Inflammatory macrophage treated with lipopolysaccharide for 1 hour (primary cell): ENCODE data around the gene SULT2B1.
"Not testable (repeated sequence)": the region's sequence is repeated elsewhere in the genome, so short reads cannot be mapped to it uniquely, and the experiment has no call there.

ENCODE experiments used
- DNase-seq, 2 donors: peaks; one replicate each; pipeline ENCODE4 v3.0.0-alpha.2; 2020 to 2022

The SULT2B1 gene

DNA sequence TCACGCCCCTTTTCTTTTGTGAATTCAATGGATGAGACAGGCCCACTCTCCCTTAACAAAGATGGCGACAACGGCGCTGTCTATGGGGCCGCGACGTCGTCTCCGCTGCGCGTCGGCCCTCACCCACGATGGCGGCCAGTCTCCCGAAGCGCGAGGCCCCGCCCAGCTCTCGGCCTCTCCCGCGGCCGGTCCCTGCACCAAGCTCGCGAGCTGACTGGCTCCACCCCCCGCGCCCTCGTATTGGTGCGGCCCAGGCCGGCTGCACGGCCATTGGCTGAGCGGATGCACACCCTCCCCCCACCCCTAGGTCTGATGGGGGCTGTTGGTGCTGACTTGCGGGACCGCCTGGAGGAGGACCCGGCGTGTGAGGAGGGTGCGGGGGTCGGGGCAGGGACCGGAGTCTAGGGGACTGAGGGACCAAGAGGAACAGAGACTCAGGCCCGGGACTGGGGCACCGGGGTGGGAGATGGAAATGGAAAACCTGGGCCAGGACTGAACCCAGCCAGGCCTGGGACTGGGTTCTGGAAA lies 72.2 kb downstream of the SULT2B1 start:
- DNase-seq, result peak; percentile 90 to 91

DNA sequence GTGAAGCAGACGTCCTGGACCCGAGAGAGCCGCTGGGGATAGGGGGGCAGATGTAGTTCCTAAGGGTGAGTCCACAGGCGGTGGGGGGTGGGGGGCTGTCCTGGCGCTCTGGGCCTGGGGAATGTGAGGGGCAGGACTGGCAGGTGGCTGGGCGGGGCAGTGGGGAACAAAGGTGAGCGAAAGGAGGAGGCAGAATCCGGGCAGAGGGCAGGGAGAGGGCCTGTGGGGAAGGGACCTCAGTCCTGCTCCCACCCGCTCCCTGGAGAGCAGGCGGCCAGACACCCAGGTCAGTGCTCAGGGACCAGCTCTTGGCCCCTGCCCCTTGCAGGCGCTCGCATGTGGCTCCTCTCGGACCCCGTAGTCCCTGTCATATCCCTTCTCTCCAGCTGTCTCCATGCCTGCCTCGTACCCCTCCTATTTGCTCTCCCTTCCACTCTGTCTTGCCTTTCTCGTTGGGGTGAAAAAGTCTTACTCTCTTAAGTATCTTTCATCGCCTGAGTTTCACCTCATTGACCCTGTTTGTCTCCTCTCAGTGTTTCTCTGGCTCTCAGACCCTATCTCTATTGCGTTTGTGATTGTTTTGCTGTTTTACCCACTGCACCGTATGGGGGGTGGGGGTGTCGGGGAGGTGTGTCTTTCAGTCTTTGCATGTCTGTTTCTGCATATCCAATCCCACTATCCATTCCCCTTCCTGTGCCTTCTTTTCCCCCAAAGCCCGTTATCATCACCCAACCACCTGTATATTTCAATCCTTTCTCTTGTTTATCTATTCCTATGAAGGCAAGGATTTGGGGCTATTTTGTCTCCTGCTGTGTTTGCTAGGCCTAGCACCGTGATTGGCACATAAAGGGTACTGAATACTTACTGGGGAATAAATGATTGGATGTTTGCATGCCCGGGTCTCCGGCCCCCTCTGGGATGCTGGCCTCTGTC lies 73.1 kb downstream of the SULT2B1 start:
- DNase-seq, result no peak

DNA sequence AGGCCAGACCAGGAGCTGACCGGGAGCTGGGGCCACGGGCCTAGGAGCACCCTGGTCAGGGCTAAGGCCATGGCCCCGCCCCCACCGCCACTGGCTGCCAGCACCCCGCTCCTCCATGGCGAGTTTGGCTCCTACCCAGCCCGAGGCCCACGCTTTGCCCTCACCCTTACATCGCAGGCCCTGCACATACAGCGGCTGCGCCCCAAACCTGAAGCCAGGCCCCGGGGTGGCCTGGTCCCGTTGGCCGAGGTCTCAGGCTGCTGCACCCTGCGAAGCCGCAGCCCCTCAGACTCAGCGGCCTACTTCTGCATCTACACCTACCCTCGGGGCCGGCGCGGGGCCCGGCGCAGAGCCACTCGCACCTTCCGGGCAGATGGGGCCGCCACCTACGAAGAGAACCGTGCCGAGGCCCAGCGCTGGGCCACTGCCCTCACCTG lies 73.9 kb downstream of the SULT2B1 start:
- DNase-seq, result no peak

DNA sequence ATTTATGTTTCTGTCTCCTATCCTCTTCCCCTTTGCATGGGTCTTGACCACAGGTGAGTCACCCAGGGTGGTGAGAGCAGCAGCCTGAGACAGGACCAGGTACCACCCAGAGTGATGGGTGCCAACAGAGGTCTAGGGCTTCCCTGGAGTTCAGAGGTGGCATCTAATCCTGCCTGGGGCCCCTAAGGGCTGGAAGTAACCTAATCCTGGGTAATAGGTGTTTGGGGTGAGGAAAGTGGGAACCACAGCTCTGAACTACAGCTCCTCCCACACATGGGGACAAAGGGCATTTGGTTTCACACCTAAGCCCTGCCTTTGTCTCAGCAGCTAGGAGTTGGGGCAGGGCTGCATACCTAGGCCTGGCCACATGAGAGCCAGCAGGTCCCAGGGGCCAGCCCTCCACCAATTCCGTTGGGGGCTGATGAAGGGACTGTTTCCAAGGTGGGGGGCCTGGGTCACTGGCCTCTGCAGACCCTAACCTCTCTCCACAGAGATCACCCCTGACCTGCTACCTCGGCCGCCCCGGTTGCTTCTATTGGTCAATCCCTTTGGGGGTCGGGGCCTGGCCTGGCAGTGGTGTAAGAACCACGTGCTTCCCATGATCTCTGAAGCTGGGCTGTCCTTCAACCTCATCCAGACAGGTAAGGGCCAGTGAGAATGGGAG lies 75.4 kb downstream of the SULT2B1 start:
- no peak for DNase-seq

DNA sequence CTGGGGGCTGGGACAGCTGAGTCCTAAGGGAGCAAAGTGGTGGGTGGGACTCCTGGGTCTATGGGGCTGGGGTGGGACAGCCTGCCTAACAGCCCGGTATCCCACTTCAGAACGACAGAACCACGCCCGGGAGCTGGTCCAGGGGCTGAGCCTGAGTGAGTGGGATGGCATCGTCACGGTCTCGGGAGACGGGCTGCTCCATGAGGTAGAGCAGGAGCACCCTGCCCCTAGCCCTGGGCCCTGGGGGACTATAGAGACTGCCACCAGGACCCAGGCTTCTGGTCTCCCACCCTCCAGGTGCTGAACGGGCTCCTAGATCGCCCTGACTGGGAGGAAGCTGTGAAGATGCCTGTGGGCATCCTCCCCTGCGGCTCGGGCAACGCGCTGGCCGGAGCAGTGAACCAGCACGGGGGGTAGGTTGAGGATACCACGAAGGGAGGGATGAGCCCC lies 75.9 kb downstream of the SULT2B1 start:
- no peak for DNase-seq

DNA sequence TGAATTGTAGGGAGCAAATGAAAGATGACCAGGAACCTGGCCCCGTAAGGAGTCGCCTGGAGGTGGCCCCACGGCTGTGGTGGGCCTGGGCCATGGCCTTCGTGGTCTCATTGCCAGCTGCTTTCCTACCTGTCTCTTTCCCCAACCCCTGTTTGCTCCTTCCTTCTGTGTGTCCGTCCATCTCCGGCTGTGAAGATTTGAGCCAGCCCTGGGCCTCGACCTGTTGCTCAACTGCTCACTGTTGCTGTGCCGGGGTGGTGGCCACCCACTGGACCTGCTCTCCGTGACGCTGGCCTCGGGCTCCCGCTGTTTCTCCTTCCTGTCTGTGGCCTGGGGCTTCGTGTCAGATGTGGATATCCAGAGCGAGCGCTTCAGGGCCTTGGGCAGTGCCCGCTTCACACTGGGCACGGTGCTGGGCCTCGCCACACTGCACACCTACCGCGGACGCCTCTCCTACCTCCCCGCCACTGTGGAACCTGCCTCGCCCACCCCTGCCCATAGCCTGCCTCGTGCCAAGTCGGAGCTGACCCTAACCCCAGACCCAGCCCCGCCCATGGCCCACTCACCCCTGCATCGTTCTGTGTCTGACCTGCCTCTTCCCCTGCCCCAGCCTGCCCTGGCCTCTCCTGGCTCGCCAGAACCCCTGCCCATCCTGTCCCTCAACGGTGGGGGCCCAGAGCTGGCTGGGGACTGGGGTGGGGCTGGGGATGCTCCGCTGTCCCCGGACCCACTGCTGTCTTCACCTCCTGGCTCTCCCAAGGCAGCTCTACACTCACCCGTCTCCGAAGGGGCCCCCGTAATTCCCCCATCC lies 76.7 kb downstream of the SULT2B1 start:
- DNase-seq, result no peak

DNA sequence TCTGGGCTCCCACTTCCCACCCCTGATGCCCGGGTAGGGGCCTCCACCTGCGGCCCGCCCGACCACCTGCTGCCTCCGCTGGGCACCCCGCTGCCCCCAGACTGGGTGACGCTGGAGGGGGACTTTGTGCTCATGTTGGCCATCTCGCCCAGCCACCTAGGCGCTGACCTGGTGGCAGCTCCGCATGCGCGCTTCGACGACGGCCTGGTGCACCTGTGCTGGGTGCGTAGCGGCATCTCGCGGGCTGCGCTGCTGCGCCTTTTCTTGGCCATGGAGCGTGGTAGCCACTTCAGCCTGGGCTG lies 77.3 kb downstream of the SULT2B1 start:
- DNase-seq, result no peak

DNA sequence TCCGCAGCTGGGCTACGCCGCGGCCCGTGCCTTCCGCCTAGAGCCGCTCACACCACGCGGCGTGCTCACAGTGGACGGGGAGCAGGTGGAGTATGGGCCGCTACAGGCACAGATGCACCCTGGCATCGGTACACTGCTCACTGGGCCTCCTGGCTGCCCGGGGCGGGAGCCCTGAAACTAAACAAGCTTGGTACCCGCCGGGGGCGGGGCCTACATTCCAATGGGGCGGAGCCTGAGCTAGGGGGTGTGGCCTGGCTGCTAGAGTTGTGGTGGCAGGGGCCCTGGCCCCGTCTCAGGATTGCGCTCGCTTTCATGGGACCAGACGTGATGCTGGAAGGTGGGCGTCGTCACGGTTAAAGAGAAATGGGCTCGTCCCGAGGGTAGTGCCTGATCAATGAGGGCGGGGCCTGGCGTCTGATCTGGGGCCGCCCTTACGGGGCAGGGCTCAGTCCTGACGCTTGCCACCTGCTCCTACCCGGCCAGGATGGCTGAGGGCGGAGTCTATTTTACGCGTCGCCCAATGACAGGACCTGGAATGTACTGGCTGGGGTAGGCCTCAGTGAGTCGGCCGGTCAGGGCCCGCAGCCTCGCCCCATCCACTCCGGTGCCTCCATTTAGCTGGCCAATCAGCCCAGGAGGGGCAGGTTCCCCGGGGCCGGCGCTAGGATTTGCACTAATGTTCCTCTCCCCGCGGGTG lies 77.8 kb downstream of the SULT2B1 start:
- DNase-seq, result no peak

DNA sequence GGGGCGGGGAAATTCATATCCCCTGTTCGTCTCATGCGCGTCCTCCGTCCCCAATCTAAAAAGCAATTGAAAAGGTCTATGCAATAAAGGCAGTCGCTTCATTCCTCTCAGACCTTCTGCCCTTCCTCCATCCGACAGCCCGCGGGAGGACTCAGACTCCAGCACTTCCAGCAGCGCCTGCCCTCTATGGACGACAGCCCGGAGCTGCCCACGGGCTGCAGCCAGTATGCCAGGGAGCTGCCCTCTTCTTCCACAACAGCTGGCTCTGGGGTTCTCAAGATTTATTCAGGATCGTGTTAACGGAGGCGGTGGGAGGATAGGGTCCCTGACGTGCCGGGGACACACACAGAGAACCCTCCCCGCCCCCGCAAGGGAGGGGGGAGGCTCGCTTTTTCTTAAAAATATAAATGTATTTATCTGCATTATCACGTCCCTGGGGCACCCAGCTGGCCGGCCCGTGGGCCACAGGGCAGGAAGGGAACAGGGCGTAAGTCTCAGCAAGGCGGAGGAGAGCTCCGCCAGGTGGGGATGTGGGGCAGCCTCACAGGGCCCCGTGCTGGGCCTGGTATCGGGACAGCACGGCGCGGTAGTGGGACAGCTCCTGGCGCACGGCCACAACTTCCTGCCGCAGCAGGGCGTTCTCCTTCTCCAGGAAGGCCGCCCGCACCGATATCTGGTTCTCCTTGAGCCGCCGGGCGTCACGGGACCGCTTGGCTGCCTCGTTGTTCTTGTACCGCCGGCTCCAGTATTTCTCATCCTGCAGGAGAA lies 78.5 kb downstream of the SULT2B1 start:
- no peak for DNase-seq

DNA sequence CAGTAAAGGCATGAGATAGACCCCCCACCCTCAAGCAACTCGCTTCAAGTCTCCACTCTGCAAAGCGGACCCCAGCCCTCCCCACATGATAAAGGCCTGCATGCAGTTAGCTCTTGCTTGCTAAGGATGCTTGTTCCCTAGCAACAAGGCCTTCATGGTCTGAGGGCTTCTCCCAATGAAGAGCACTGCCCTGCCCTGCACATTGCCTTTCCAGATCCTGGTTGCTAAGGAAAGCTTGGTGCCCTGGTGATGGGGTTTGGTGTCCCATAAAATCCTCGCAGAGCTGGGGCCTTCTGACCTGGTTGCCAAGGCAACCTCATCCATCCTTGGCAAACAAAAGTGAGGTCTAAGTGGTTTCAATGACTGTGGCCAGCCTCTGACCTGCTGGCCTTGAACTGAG lies 79.3 kb downstream of the SULT2B1 start:
- DNase-seq, result no peak

DNA sequence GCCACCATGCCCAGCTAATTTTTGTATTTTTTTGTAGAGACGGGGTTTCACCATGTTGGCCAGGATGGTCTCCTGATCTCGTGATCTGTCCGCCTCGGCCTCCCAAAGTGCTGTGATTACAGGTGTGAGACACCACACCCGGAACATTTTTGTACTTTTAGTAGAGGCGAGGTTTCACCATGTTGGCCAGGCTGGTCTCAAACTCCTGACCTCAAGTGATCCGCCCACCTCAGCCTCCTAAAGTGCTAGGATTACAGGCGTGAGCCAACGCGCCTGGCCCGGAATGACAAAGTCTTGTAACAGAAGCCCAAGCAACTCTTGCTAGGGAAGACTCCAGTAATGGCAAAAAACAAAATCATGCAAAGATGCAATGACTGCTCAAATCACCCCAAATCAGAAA lies 80.3 kb downstream of the SULT2B1 start:
- DNase-seq, result not testable (repeated sequence)

DNA sequence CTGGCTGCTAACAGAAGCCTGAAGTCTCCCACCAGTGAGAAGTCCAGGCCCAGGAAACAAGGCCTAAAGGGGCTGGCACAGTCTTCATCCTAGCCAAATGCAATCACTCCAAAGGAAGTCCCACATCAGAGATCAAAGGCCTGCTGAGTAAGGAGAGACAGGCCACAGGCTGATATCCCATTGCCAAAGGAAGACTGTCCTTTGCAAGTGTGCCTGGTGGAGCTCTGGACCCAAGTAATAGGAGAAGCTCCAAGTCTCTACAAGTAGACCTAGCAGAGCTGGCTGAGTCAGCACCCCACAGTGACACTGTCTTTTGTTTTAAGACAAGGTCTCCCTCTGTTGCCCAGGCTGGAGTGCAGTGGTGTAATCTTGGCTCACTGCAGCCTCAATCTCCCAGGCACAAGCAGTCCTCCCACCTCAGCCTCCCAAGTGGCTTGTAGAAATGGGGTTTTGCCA lies 80.7 kb downstream of the SULT2B1 start:
- no peak for DNase-seq

DNA sequence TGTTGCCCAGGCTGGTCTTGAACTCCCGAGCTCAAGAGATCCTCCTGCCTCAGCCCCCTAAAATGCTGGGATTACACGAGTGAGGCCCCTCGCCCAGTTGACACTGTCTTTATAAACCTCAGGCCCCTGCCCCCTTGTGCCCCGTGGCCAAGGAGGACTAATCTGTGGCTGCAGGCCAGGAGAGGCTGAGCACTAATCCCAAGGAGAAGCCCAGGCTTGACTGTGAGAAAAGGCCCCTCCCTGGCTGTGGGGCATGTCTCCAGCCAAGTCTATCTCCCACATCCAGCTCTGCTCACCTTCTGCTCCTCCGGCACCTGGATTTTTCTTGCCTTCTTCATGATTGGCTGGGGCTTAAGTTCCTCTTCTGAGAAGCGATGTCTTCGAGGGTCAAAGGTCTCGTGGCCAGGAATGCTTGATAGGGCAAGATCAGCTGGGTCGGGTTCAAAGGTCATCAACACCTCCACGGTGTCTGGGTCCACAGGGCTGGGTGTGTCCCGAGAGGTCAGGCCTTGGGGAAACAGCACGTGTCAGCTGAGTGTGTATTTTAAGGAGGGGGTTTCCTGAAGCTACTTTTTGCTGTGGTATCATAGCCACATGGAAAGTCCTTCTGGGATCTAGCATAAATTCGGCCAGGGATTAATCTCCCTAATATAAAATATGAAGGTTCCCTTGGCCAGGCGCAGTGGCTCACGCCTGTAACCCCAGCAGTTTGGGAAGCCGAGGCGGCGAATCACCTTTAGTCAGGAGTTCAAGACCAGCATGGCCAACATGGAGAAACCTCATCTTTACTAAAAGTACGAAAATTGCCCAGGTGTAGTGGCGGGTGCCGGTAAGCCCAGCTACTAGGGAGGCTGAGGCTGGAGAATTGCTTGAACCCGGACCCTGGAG lies 81.4 kb downstream of the SULT2B1 start:
- DNase-seq, result no peak

DNA sequence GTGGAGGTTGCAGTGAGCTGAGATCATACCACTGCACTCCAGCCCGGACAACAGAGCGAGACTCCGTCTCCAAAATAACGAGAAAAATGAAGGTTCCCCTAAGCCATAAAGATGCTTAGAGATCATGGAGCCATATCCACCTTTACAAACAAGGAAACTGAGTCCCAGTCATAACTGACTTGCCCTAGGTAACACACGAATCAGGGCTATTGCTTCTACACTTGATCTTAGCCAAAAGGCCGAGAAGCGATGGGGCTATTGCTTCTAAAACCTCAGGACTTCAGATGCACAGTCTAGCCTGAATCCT lies 82.0 kb downstream of the SULT2B1 start:
- DNase-seq, result no peak

DNA sequence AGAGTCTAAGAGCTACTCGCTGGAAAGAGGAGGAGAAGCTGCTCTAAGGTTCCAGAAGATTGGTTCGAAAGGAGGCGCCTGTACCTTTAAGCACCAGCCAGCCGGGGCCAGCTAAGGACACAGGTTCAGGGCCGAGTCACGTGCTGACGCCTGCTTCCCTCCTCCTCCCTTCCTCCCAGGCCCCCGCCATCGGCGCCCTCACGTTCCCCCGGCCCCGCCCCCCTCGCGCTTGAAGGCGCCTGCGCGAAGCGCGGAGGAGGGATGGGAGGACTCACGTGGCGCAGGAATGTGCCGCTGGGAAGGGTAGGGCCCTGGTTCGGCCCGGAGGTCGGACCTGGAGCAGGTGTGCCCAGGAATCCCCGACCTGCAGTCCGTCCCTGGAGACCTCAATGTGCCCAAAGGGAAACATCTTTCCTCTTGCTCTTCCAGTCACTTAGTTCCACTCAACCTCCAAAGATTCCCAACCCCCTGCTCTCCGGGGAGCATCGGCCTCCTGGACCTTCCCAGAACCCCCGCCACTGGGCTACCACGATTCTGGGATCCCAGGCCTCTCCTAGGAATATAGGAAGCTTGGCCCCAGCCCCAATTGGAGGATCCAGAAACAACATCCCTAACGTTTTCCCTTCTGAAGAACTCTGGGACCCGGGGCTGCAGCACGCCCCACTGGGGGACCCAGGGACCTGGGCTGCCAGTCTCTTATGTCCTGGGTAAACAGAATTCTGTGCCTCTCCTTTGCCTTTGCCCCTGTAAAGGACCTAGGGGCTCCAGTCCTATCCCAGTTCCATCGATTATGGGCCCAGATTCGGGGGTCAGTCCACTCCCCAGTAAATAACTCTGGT lies 82.7 kb downstream of the SULT2B1 start:
- peak; percentile 62 to 78 for DNase-seq

DNA sequence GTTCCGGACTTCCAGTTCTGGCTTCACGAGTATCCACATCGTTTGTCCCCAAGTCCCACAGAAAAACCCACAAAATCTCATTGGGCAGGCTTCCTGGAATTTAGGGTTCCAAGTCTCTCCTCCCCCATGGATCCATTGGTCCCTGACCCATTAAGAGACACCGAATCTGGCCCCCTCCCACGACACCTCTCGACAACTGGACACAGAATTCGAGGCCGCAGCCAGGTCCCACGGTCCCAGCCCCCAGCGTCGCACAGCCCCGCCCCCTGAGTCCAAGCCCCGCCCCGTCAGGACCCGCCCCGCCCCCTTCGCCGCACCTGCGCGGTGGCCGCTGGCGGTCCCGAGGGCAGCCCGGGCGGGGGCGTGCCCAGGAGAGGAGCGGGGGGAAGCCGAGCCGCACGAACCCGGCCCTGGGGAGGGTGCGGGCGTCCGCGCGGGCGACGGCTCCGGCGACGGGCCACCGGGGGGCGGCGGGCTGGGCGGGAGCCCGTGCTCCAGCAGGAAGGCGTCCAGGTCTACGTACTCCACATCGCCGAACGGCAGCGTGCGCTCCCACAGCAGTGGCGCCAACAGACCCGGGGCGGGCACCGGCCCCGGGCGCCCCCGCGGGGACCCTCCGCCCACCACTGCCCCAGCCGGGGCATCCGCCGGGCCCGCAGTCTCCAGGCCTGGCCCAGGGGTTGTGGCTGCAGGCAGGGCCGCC lies 83.4 kb downstream of the SULT2B1 start:
- peak; percentile 48 to 63 for DNase-seq

DNA sequence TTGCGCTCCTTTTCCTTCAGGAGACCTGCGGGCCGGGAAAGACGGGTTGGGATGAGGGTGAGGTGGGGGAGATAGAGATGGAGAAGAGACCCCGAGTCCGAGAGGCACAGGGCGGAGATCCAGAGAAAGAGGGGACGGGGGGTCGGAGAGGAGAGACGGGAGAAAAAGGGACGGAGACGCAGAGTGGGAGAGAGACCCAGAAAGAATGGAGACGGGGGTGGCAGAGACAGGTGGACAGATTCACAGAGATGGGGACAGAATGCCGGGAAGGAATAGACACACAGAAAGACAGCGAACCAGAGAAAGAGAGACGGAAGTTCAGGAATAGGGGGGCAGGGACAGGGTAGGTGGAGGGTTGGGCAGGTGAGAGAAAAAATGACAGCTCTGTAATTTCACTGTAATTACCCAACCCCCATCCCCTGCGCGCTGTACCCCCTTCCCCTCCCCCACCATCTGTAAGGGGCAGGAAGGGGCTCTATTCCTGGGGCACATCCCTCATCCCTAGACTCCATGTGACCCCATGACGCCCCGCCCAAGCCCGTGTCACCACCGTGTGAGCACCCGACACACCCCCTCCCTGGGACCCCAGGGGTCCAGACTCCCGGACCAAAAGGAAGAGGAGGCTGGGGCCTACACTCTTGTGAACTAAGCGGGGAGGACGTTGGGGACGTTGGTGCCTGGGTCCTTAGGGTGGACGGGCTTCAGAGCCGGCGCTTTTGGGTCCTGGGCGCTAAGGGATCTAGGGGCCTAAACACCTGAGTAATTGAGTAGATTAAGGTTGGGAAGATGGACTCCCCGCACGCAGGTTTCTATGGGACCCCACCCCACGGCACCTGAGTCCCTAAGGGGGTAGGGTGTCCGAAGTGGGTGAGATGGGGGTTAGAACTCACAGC lies 84.2 kb downstream of the SULT2B1 start:
- peak in 1 of 2 donors; percentile 19 for DNase-seq

DNA sequence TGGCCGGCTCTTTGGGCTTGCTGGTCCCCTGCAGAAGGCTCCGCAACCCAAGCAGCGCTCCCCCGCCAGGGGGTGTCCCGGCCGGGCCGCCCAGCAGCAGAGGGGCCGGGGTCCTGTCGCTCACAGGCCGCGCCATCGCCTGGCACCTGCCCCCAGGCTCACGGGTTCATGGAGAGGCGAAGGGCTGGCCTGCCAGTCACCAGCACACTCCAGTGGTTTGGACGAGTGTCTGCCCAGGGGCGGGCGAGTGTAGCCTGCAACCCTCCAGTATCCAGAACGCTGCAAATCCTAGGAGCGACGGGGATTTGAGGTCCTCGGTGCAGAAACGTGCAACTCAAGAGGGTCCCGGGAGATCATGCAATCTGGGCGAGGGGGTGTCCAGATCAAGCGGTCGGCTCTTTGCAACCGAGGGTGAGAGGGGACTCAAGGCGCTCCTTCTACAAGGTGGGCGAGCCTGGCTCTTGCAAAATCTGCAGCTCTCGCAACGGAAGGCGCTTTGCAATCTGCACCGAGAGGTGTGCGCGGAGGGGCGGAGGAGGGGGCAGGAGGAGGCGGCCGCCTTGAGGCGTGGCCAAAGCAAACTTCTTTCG lies 85.0 kb downstream of the SULT2B1 start, which contains the start of gene DBP:
Gene DBP, minus strand, starts transcription at position 521 of the 590 bp plus-strand sequence. Its CDS starts 385 bp downstream, at position 136.
- DNase-seq, result peak; percentile 32 to 58
